Measurements from ENCODE around the gene GBGT1.

The GBGT1 gene

DNA sequence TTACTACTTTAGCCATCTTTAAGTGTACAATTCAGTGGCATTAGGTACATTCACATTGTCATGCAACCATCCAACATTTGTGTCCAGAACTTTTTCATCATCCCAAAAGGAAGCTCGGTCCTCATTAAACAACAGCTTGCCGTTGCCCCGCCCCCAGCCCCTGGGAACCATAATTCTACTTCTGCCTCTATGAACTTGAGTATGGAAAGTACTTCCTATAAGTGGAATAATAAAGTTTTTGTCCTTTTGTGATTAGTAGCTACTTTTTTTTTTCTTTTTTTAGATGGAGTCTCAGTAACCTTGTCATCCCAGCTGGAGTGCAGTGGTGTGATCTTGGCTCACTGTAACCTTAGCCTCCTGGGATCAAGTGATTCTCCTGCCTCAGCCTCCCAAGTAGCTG, 5.0 kb downstream of the GBGT1 start:
- no peak overlapping the region for H3K18ac ChIP-seq (ENCODE audit: low read length)
- no peak overlapping the region for H2BK12ac ChIP-seq (ENCODE audit: low read length)
- no peak overlapping the region for H3K23ac ChIP-seq (ENCODE audit: low read length)
- H3K27ac ChIP-seq (ENCODE audit: low read depth, low read length): no peak overlapping the region
- H3K4me1 ChIP-seq (ENCODE audit: control insufficient read depth in 1 of 2, insufficient read depth in 2 of 2, low read length in 2 of 2): peaks cover 3 to 9% of the 10 kb centered on the region in 2 experiments
- H4K8ac ChIP-seq (ENCODE audit: low read depth, low read length): no peak overlapping the region
- no peak overlapping the region for H2AFZ ChIP-seq (ENCODE audit: insufficient read depth, low read length, poor library complexity)
- no peak overlapping the region for H3K9ac ChIP-seq (ENCODE audit: low read length)
- no peak overlapping the region for H3K4me2 ChIP-seq (ENCODE audit: low read length)
- H2BK5ac ChIP-seq (ENCODE audit: low read depth, low read length, poor library complexity): no peak overlapping the region
- WGBS (ENCODE audit: extremely low coverage, insufficient coverage, insufficient read length): no CpG with 5 or more reads among the region's 3 CpGs
- H3K27me3 ChIP-seq (ENCODE audit: insufficient read depth, low read length): no peaks in the 10 kb centered on the region
- H2AK5ac ChIP-seq (ENCODE audit: low read length): no peak overlapping the region
- H3K79me1 ChIP-seq (ENCODE audit: low read length): peaks cover 5% of the 10 kb centered on the region
- no peak overlapping the region for H3K4ac ChIP-seq (ENCODE audit: low read depth, low read length)
- DNase-seq: no peak
- H3K4me3 ChIP-seq (ENCODE audit: low read depth, low read length): no peak overlapping the region
- no peak overlapping the region for H4K91ac ChIP-seq (ENCODE audit: low read depth, low read length)
- H3K79me2 ChIP-seq (ENCODE audit: control insufficient read depth, insufficient read depth, low read length, poor library complexity): peaks cover 3% of the 10 kb centered on the region
- no peak overlapping the region for H2BK120ac ChIP-seq (ENCODE audit: insufficient read depth, low read length, poor library complexity)
- H3K14ac ChIP-seq (ENCODE audit: low read length): no peak overlapping the region
- H3K9me3 ChIP-seq (ENCODE audit: insufficient read depth, low read depth, low read length): peaks cover 2% of the 10 kb centered on the region
- H3K36me3 ChIP-seq (ENCODE audit: control insufficient read depth in 1 of 2, insufficient read depth in 2 of 2, low read length in 2 of 2): peaks cover 11 to 17% of the 10 kb centered on the region in 2 experiments
- H4K12ac ChIP-seq (ENCODE audit: low read depth, low read length): no peak overlapping the region

DNA sequence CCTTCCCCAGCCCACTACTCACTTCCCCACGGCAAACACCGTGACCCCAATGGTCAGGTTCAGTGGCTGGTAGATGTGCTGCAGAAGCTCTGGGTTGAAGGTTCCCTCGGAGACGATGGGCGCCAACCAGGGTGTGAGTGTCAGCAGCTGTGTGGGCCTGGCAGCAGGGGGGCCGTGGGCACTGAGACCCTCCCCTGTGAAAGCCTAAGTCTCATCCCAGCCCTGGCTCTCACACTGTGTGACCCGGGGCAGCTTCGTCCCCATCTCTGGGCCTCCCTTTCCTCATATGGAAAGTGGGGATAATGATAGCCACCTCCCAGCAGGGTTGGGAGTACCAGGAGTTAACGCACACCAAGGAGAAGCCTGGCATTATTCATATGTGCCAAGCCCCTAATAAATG, 8.6 kb downstream of the GBGT1 start:
- Histone ChIP-seq H3K4ac (ENCODE audit: low read depth, low read length) (no peak overlapping the region), H3K14ac (ENCODE audit: low read length) (no peak overlapping the region), H3K4me2 (ENCODE audit: low read length) (no peak overlapping the region), H3K79me1 (ENCODE audit: low read length) (no peaks in the 10 kb centered on the region), H3K27me3 (ENCODE audit: insufficient read depth, low read length) (no peaks in the 10 kb centered on the region), H2AFZ (ENCODE audit: insufficient read depth, low read length, poor library complexity) (no peak overlapping the region), H3K36me3 (ENCODE audit: control insufficient read depth in 1 of 2, insufficient read depth in 2 of 2, low read length in 2 of 2) (peaks cover 11 to 18% of the 10 kb centered on the region in 2 experiments), H2AK5ac (ENCODE audit: low read length) (no peak overlapping the region), H3K79me2 (ENCODE audit: control insufficient read depth, insufficient read depth, low read length, poor library complexity) (no peaks in the 10 kb centered on the region), H3K23ac (ENCODE audit: low read length) (no peak overlapping the region), H2BK5ac (ENCODE audit: low read depth, low read length, poor library complexity) (no peak overlapping the region), H4K12ac (ENCODE audit: low read depth, low read length) (no peak overlapping the region), H4K91ac (ENCODE audit: low read depth, low read length) (no peak overlapping the region), H3K9ac (ENCODE audit: low read length) (no peak overlapping the region), H4K8ac (ENCODE audit: low read depth, low read length) (no peak overlapping the region), H3K27ac (ENCODE audit: low read depth, low read length) (no peak overlapping the region), H3K4me3 (ENCODE audit: low read depth, low read length) (no peak overlapping the region), H2BK120ac (ENCODE audit: insufficient read depth, low read length, poor library complexity) (no peak overlapping the region), H3K4me1 (ENCODE audit: control insufficient read depth in 1 of 2, insufficient read depth in 2 of 2, low read length in 2 of 2) (no peaks in the 10 kb centered on the region), H2BK12ac (ENCODE audit: low read length) (no peak overlapping the region), H3K9me3 (ENCODE audit: insufficient read depth, low read depth, low read length) (no peaks in the 10 kb centered on the region), H3K18ac (ENCODE audit: low read length) (no peak overlapping the region)
- WGBS (ENCODE audit: extremely low coverage, insufficient coverage, insufficient read length): no CpG with 5 or more reads among the region's 9 CpGs
- DNase-seq: no peak

DNA sequence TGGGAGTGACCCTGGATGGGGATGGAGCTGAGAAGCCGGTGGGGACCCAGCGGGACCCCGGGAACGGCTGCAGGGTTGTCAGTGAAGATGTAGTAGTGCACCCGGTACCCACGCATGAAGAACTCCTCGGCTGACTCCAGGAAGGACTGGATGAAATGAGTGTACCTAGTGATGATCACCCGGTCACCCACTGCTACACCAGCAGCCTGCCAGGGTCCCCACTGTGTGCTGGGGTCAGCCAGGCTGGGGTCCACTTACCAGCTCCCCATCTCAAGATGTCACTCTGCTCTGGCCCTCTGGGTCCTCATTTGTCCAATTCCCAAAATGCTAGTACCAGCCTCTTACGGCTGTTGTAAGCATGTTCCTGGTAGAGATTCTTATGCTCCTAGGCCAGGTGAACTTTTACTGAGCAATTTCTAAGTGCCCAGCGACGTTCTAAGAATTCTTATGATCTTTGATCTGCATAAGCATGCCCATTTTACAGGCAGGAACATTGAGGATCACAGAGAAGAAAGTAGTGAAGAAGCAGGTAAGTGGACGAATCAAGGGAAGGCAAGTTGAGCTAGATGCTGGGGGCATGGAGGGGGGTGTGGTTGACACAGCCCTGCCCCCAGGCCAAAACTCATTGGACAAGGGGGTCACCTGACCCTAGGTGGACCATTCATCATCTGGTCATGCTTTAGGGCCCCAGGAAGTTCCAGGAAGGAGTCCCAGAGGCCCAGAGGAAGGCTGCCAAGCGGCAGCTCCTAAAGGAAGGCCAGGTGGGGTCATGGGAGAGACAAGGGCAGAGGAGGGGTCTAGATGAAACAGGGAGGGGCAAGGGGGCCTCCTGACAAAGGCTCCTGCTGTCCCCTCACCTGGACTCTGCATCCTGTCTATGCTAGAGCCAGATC, 9.4 kb downstream of the GBGT1 start:
- H3K4ac ChIP-seq (ENCODE audit: low read depth, low read length): no peak overlapping the region
- H3K79me1 ChIP-seq (ENCODE audit: low read length): peaks cover 3% of the 10 kb centered on the region
- no peak overlapping the region for H4K12ac ChIP-seq (ENCODE audit: low read depth, low read length)
- H3K4me2 ChIP-seq (ENCODE audit: low read length): no peak overlapping the region
- H2AFZ ChIP-seq (ENCODE audit: insufficient read depth, low read length, poor library complexity): no peak overlapping the region
- WGBS (ENCODE audit: extremely low coverage, insufficient coverage, insufficient read length): no CpG with 5 or more reads among the region's 13 CpGs
- DNase-seq: no peak
- no peak overlapping the region for H3K18ac ChIP-seq (ENCODE audit: low read length)
- H3K14ac ChIP-seq (ENCODE audit: low read length): no peak overlapping the region
- no peak overlapping the region for H2AK5ac ChIP-seq (ENCODE audit: low read length)
- H3K9me3 ChIP-seq (ENCODE audit: insufficient read depth, low read depth, low read length): no peaks in the 10 kb centered on the region
- peaks cover 3% of the 10 kb centered on the region in 2 experiments for H3K4me1 ChIP-seq (ENCODE audit: control insufficient read depth in 1 of 2, insufficient read depth in 2 of 2, low read length in 2 of 2)
- no peak overlapping the region for H3K4me3 ChIP-seq (ENCODE audit: low read depth, low read length)
- no peak overlapping the region for H3K23ac ChIP-seq (ENCODE audit: low read length)
- peaks cover 11 to 18% of the 10 kb centered on the region in 2 experiments for H3K36me3 ChIP-seq (ENCODE audit: control insufficient read depth in 1 of 2, insufficient read depth in 2 of 2, low read length in 2 of 2)
- H2BK12ac ChIP-seq (ENCODE audit: low read length): no peak overlapping the region
- H2BK5ac ChIP-seq (ENCODE audit: low read depth, low read length, poor library complexity): no peak overlapping the region
- H4K8ac ChIP-seq (ENCODE audit: low read depth, low read length): no peak overlapping the region
- no peaks in the 10 kb centered on the region for H3K27me3 ChIP-seq (ENCODE audit: insufficient read depth, low read length)
- no peak overlapping the region for H2BK120ac ChIP-seq (ENCODE audit: insufficient read depth, low read length, poor library complexity)
- peaks cover 2% of the 10 kb centered on the region for H3K79me2 ChIP-seq (ENCODE audit: control insufficient read depth, insufficient read depth, low read length, poor library complexity)
- no peak overlapping the region for H4K91ac ChIP-seq (ENCODE audit: low read depth, low read length)
- H3K9ac ChIP-seq (ENCODE audit: low read length): no peak overlapping the region
- H3K27ac ChIP-seq (ENCODE audit: low read depth, low read length): no peak overlapping the region

DNA sequence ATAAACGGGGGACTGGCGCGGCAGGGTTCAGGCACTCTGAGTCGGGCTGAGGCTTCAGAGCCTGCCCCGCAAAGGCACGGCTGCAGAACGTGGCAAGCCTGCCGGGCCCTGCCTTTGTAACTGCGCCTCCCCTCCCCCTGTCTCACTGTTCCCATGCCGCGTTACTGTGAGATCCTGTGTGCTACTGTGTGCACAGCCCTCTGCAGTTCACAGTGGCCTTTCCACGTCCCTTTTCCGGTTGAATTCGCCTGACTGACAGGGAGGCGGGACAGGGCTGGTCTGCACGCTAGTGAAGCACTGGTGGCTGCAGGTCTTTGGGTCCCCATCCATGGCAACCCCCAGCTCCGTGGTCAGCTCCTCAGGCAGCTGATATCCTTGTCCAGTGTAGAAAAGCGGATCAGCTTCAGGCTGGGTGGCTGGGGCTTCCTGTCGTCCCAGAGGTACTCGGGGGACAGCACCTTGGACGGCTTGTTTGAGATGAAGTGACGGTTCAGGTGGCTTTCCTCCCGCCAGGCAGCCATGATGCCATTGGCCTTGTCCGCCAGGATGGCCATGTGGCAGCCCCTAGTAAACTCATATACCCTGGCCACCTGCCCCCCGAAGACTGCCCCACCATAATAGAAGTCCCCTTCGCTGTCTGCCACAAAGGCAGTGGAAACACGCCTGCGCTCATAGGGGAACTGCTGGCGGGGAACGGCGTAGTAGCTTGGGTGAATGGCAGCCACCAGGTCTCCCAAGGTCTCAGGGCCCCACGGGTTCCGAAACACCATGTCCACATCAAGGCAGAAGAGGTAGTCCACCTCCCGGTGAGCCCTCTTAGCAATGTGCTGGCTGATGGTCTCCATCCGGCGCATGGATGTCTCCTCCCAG, 10.3 kb downstream of the GBGT1 start:
- no peak overlapping the region for H2BK5ac ChIP-seq (ENCODE audit: low read depth, low read length, poor library complexity)
- H2AFZ ChIP-seq (ENCODE audit: insufficient read depth, low read length, poor library complexity): no peak overlapping the region
- DNase-seq: no peak
- H3K9ac ChIP-seq (ENCODE audit: low read length): no peak overlapping the region
- no peak overlapping the region for H2BK12ac ChIP-seq (ENCODE audit: low read length)
- peaks cover 8% of the 10 kb centered on the region for H3K79me1 ChIP-seq (ENCODE audit: low read length)
- H2BK120ac ChIP-seq (ENCODE audit: insufficient read depth, low read length, poor library complexity): no peak overlapping the region
- no peak overlapping the region for H2AK5ac ChIP-seq (ENCODE audit: low read length)
- H3K4me3 ChIP-seq (ENCODE audit: low read depth, low read length): no peak overlapping the region
- H3K4ac ChIP-seq (ENCODE audit: low read depth, low read length): no peak overlapping the region
- H3K27me3 ChIP-seq (ENCODE audit: insufficient read depth, low read length): no peaks in the 10 kb centered on the region
- no CpG with 5 or more reads among the region's 36 CpGs for WGBS (ENCODE audit: extremely low coverage, insufficient coverage, insufficient read length)
- H4K91ac ChIP-seq (ENCODE audit: low read depth, low read length): no peak overlapping the region
- no peak overlapping the region for H4K12ac ChIP-seq (ENCODE audit: low read depth, low read length)
- H3K9me3 ChIP-seq (ENCODE audit: insufficient read depth, low read depth, low read length): no peaks in the 10 kb centered on the region
- peaks cover 6% of the 10 kb centered on the region for H3K79me2 ChIP-seq (ENCODE audit: control insufficient read depth, insufficient read depth, low read length, poor library complexity)
- H3K36me3 ChIP-seq (ENCODE audit: control insufficient read depth in 1 of 2, insufficient read depth in 2 of 2, low read length in 2 of 2): peaks cover 11 to 18% of the 10 kb centered on the region in 2 experiments
- no peak overlapping the region for H4K8ac ChIP-seq (ENCODE audit: low read depth, low read length)
- H3K14ac ChIP-seq (ENCODE audit: low read length): no peak overlapping the region
- no peak overlapping the region for H3K27ac ChIP-seq (ENCODE audit: low read depth, low read length)
- no peak overlapping the region for H3K18ac ChIP-seq (ENCODE audit: low read length)
- H3K4me1 ChIP-seq (ENCODE audit: control insufficient read depth in 1 of 2, insufficient read depth in 2 of 2, low read length in 2 of 2): peaks cover 3 to 5% of the 10 kb centered on the region in 2 experiments
- no peak overlapping the region for H3K4me2 ChIP-seq (ENCODE audit: low read length)
- H3K23ac ChIP-seq (ENCODE audit: low read length): no peak overlapping the region

Data from trophoblast cell (in vitro differentiated cells and primary cell).